DOHH2 (cell line): Measurements from ENCODE around the gene TGM1.

Experiments used
- H3F3A ChIP-seq: fragments of 200-600 bp; sonication (generic), shearing (Covaris generic); 2 replicates; pipeline ENCODE4 v1.6.0; 2016; ENCODE audit warnings: antibody characterized with exemption, mild to moderate bottlenecking; ENCODE audit not compliant: control insufficient read depth, insufficient read depth
- H3K27ac ChIP-seq: fragments of 200-600 bp; sonication (generic); 2 replicates; pipeline ENCODE4 v1.5.1; 2014; ENCODE audit warnings: low read depth, mild to moderate bottlenecking, low read length, moderate library complexity
- H3K27me3 ChIP-seq: fragments of 200-600 bp; sonication (generic); 2 replicates; pipeline ENCODE4 v1.6.1; 2014; ENCODE audit warnings: mild to moderate bottlenecking, low read length, mixed read lengths; ENCODE audit not compliant: control insufficient read depth
- H3K36me3 ChIP-seq: fragments of 200-600 bp; sonication (generic); 2 replicates; pipeline ENCODE4 v1.6.1; 2014; ENCODE audit warnings: mild to moderate bottlenecking, low read length, moderate library complexity, mixed read lengths; ENCODE audit not compliant: control insufficient read depth
- H3K4me1 ChIP-seq: fragments of 200-600 bp; sonication (generic); 2 replicates; pipeline ENCODE4 v1.6.1; 2014; ENCODE audit warnings: mild to moderate bottlenecking, low read length, mixed read lengths; ENCODE audit not compliant: control insufficient read depth
- H3K4me2 ChIP-seq: fragments of 200-600 bp; sonication (generic); 2 replicates; pipeline ENCODE4 v1.6.0; 2014; ENCODE audit warnings: mild to moderate bottlenecking, low read length, moderate library complexity
- H3K4me3 ChIP-seq: fragments of 200-600 bp; sonication (generic); 2 replicates; pipeline ENCODE4 v1.5.1; 2014; ENCODE audit warnings: mild to moderate bottlenecking, low read length, mixed read lengths
- H3K79me2 ChIP-seq: fragments of 200-600 bp; sonication (generic); 2 replicates; pipeline ENCODE4 v1.6.1; 2014; ENCODE audit warnings: mild to moderate bottlenecking, low read length, mixed read lengths; ENCODE audit not compliant: control insufficient read depth
- H3K9me2 ChIP-seq: fragments of 200-600 bp; sonication (generic); replicated peaks from 2 replicates; pipeline ENCODE4 v1.6.1; 2014; ENCODE audit warnings: mild to moderate bottlenecking, low read length, mixed read lengths; ENCODE audit not compliant: control insufficient read depth
- H3K9me3 ChIP-seq: fragments of 200-600 bp; sonication (generic); 2 replicates; pipeline ENCODE4 v1.6.1; 2014; ENCODE audit warnings: antibody characterized with exemption, low read length, mixed read lengths; ENCODE audit not compliant: control insufficient read depth, insufficient read depth
- H4K20me1 ChIP-seq: fragments of 200-600 bp; sonication (generic); 2 replicates; pipeline ENCODE4 v1.6.0; 2014; ENCODE audit warnings: low read depth, mild to moderate bottlenecking, antibody characterized with exemption, low read length, moderate library complexity; ENCODE audit not compliant: control insufficient read depth, insufficient read depth
- EZH2phosphoT487 ChIP-seq: fragments of 200-600 bp; sonication (generic); IDR thresholded peaks from 2 replicates; pipeline ENCODE4 v1.6.1; 2017; ENCODE audit warnings: borderline replicate concordance, mild to moderate bottlenecking, antibody characterized with exemption, low read length, moderate library complexity, mixed read lengths
- TF ChIP-seq, protein P1 (sequence below): fragments of 200-600 bp; sonication (generic); IDR thresholded peaks from one replicate; pipeline ENCODE4 v1.5.1; 2014; ENCODE audit warnings: antibody characterized with exemption, mild to moderate bottlenecking, low read depth, low read length; ENCODE audit not compliant: poor library complexity, severe bottlenecking

The TGM1 gene

DNA sequence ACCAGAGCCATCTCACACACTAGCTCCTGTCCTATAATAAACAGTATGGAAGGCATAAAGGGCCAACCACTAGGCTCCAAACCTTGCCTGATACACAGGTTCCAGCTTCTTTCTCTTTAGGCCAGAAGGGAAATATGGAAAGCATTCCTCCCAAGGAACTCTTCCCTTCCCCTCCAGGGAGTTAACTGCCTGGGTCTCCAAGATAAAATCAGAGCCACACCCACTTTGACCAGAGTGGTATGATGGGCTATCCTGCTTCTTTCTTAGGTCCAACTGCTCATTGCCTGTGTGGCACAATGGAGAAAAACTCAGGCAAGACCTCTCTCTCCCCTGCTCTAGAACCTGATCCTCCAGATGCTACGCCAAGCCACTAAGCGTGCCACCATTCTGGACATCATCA lies 55.4 kb downstream of the TGM1 start:
- Histone ChIP-seq H3K9me2 (no peaks in the 10 kb centered on the region), H3K27ac (no peak overlapping the region), H3F3A (0 out of 2 replicates have a peak, but pooled peaks cover 6% of the 10 kb centered on the region), H3K36me3 (peaks cover 82% of the 10 kb centered on the region), H3K4me2 (no peak overlapping the region), H3K4me1 (peaks cover 9% of the 10 kb centered on the region), H3K27me3 (no peaks in the 10 kb centered on the region), H3K4me3 (no peak overlapping the region), H3K79me2 (peaks cover 22% of the 10 kb centered on the region), H3K9me3 (peaks cover 5% of the 10 kb centered on the region; the same call in 1 of the 2 replicates), H4K20me1 (no peaks in the 10 kb centered on the region)
- TF ChIP-seq, protein P1, sequence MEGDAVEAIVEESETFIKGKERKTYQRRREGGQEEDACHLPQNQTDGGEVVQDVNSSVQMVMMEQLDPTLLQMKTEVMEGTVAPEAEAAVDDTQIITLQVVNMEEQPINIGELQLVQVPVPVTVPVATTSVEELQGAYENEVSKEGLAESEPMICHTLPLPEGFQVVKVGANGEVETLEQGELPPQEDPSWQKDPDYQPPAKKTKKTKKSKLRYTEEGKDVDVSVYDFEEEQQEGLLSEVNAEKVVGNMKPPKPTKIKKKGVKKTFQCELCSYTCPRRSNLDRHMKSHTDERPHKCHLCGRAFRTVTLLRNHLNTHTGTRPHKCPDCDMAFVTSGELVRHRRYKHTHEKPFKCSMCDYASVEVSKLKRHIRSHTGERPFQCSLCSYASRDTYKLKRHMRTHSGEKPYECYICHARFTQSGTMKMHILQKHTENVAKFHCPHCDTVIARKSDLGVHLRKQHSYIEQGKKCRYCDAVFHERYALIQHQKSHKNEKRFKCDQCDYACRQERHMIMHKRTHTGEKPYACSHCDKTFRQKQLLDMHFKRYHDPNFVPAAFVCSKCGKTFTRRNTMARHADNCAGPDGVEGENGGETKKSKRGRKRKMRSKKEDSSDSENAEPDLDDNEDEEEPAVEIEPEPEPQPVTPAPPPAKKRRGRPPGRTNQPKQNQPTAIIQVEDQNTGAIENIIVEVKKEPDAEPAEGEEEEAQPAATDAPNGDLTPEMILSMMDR: no peak
- no peak for TF ChIP-seq EZH2phosphoT487

DNA sequence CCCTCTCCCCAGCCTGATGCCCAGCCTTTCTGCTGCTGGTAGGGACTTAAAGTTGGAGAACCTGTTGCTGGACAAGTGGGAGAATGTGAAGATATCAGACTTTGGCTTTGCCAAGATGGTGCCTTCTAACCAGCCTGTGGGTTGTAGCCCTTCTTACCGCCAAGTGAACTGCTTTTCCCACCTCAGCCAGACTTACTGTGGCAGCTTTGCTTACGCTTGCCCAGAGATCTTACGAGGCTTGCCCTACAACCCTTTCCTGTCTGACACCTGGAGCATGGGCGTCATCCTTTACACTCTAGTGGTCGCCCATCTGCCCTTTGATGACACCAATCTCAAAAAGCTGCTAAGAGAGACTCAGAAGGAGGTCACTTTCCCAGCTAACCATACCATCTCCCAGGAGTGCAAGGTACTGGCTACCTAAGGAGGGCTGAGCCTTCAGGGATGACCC lies 55.8 kb downstream of the TGM1 start:
- no peak overlapping the region for H3K4me3 ChIP-seq
- TF ChIP-seq EZH2phosphoT487: no peak
- peaks cover 5% of the 10 kb centered on the region; the same call in 1 of the 2 replicates for H3K9me3 ChIP-seq
- H3K36me3 ChIP-seq: peaks cover 84% of the 10 kb centered on the region
- H3K4me1 ChIP-seq: peaks cover 6% of the 10 kb centered on the region
- H3K79me2 ChIP-seq: peaks cover 17% of the 10 kb centered on the region
- 0 out of 2 replicates have a peak, but pooled peaks cover 6% of the 10 kb centered on the region for H3F3A ChIP-seq
- no peaks in the 10 kb centered on the region for H4K20me1 ChIP-seq
- H3K4me2 ChIP-seq: no peak overlapping the region
- H3K9me2 ChIP-seq: no peaks in the 10 kb centered on the region
- no peaks in the 10 kb centered on the region for H3K27me3 ChIP-seq
- no peak overlapping the region for H3K27ac ChIP-seq

DNA sequence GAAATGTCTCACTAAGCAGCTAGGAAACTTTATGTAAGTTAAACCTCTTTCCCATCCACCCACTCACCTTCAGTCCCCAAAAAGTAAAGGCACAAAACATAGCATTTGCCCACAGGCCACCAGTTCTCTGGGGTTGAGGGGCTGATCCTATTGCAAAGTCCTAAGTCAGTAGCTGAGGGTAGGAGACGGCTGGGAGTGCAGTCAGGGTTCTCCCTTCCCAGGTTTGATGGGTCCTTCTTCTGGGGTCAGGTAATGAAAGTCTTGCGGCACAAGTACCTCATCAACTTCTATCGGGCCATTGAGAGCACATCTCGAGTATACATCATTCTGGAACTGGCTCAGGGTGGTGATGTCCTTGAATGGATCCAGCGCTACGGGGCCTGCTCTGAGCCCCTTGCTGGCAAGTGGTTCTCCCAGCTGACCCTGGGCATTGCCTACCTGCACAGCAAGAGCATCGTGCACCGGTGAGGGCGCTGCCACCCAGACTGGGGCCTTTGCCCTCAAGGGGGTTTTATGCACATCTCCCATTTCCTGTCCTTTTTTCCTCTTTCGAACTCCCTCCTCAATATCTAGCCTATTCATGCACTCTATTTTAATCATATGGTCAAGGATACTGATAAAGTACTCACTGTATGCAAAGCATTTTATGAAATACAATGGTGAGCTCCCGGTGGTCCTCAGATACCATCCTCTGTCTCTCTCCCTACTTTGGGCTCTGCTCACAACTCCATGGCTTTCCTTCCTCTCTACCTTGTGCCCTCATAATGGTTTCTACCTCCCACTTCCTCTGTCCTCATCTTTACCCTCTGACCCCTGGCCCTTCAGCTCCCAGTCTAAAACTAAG lies 56.5 kb downstream of the TGM1 start:
- Histone ChIP-seq H3K9me3 (peaks cover 7% of the 10 kb centered on the region; the same call in 1 of the 2 replicates), H3K27me3 (no peaks in the 10 kb centered on the region), H3K79me2 (peaks cover 11% of the 10 kb centered on the region), H3K36me3 (peaks cover 85% of the 10 kb centered on the region), H3K4me3 (no peak overlapping the region), H4K20me1 (no peaks in the 10 kb centered on the region), H3K4me1 (no peaks in the 10 kb centered on the region), H3K9me2 (no peaks in the 10 kb centered on the region), H3F3A (0 out of 2 replicates have a peak, but pooled peaks cover 6% of the 10 kb centered on the region), H3K27ac (no peak overlapping the region), H3K4me2 (no peak overlapping the region)
- TF ChIP-seq EZH2phosphoT487: no peak
- TF ChIP-seq, protein P1: no peak
